Stromal cell of bone marrow (primary cell): ENCODE measurements around the gene CCDC50.

Source experiments
- DNase-seq: peaks from one replicate; pipeline ENCODE4 v3.0.0-alpha.2; 2012; ENCODE audit warnings: low read depth

The CCDC50 gene

GRCh38 chr3:191380001-191380400 lies 50.8 kb downstream of the CCDC50 start:
- DNase-seq = no peak

DNA sequence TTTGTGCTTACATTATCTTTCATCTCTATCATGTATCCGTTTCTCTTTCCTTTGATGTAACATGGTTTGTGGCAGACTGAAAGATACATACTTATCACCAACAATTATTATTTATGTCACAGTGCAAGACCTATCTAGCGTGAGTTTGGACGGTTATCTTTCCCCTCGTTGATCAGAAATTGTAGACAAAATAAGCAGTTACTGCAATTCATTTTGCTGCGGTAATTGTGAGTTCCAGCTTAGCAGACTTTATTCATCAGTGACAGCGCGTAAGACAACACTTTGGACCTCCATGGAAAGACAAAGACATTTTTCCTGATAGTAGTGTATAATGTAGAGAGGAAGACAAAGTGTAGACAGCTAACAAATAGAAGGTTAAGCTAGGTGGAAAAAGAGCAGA lies 52.1 kb downstream of the CCDC50 start:
- DNase-seq = no peak

- no peak for DNase-seq
Observed at GRCh38 chr3:191382661-191383060, 53.5 kb downstream of the CCDC50 start.

- DNase-seq = no peak
Observed at GRCh38 chr3:191383124-191383523, 53.9 kb downstream of the CCDC50 start.

GRCh38 chr3:191385101-191385500 lies 55.9 kb downstream of the CCDC50 start:
- DNase-seq = no peak

DNA sequence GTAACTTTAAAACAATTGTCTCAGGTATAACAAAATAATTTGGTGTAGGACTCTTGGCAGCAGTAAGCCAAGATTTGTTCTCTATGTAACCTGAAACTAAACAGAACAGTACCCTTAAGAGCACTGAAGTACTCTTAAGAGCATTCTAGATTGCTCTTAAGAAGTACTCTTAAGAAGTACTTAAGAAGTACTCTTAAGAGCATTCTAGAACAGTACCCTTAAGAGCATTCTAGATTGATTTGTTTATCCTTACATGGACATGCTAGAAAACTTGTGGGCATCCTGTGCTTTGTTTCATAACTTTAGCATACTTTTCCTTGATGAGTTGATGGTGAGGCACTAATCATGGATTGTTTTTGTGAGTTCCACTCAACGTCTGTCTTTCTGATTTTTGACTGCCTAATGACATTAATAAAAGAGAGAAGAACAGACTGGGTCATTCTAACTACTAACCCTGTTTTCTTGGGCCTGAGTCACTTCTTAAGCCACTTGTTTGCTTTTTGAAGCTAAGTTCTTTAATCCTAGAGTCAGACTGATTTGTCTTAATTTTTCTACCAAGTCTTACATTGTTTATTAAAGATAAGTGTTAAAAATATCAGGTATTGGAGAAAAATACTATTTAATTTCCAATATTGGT lies 58.4 kb downstream of the CCDC50 start:
- no peak for DNase-seq

DNA sequence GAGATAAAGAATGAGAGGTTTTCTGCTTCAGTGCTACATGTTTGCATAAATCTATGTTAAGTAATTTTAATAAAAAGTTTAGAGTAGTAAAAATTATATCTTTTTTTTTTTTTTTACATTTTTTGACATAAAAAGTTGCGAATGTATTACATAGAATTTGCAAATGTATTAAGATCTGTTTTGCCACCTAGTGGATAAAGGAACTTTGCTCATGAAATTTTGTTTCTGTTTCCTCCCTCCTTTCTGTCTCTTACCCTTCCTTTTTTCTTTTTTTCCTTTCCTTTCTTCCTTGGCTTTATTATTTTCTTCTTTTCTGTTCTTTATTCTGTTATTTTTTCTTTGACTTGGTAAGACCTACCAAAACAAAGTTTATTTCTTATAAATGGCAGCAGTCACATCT lies 59.6 kb downstream of the CCDC50 start:
- no peak for DNase-seq

GRCh38 chr3:191390580-191390979 lies 61.4 kb downstream of the CCDC50 start:
- no peak for DNase-seq

- DNase-seq = no peak
Observed at GRCh38 chr3:191391861-191392808, 62.9 kb downstream of the CCDC50 start.

- DNase-seq = no peak
Observed at GRCh38 chr3:191393146-191393545, 64.0 kb downstream of the CCDC50 start.

- DNase-seq = no peak
Observed at GRCh38 chr3:191397771-191398170, 68.6 kb downstream of the CCDC50 start.

- no peak for DNase-seq
Observed at GRCh38 chr3:191398607-191399006, 69.4 kb downstream of the CCDC50 start.

GRCh38 chr3:191399918-191400317 lies 70.7 kb downstream of the CCDC50 start:
- no peak for DNase-seq

GRCh38 chr3:191401775-191402357 lies 72.7 kb downstream of the CCDC50 start:
- no peak for DNase-seq

GRCh38 chr3:191409791-191410359 lies 80.7 kb downstream of the CCDC50 start:
- no peak for DNase-seq

GRCh38 chr3:191412759-191413158 lies 83.6 kb downstream of the CCDC50 start:
- DNase-seq = peak; percentile 77

- no peak for DNase-seq
Observed at GRCh38 chr3:191414286-191414685, 85.1 kb downstream of the CCDC50 start.

DNA sequence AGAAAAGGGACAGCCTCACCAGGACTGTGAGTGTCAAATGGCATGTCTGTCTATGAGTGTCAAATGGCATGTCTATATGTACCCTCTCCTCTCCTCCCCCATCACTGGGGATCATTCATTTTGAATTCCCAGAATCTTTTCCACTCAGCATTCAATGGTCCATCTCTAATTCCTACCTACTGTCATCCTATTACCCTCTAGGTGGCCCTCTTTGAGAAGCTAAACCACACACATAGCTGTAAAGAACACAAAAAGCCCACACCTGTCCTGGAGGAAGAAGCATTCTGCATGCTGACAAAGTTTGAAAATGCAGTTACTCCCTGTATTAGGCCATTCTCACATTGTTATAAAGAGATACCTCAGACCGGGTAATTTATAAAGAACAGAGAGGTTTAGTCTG lies 85.5 kb downstream of the CCDC50 start:
- no peak for DNase-seq

- no peak for DNase-seq
Observed at GRCh38 chr3:191415566-191415965, 86.4 kb downstream of the CCDC50 start.

GRCh38 chr3:191417457-191417729 lies 88.2 kb downstream of the CCDC50 start:
- DNase-seq = no peak

- DNase-seq = no peak
Observed at GRCh38 chr3:191420771-191421170, 91.6 kb downstream of the CCDC50 start.

DNA sequence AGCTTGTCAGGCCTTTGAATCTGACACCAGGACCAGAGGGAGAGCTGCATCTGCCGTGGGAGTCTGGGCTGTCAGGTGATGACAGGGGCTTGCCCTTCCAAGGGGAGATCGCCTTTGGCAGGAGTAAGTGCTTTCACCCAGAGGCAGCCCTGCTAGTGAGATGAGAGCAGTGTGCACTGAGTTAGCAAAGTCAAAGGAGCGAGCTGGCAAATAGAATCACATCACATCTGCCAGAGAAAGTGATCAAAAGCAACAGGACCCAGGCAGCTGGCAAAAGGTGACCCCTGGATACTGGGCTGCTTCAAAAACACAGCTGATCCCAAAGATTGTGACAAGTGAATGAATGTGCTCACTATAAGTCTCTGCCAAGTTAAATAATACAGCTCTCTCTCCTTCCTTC lies 95.7 kb downstream of the CCDC50 start:
- DNase-seq = no peak

DNA sequence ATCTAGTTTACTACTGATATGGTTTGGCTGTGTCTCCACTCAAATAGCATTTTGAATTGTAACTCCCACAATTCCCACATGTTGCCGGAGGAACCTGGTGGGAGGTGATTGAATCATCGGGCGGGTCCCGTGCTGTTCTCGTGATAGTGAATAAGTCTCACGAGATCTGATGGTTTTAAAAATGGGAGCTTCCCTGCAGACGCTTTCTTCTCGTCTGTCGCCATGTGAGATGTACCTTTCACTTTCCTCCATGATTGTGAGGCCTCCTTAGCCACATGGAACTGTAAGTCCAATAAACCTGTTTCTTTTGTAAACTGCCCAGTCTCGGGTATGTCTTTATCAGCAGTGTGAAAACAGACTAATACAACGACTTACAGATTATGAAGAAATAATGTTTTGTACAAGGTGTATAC lies 96.1 kb downstream of the CCDC50 start:
- DNase-seq = no peak
